ACC112 (cell line): ENCODE measurements around the gene PHF2.

Experiments used
- H2AFZ ChIP-seq: fragments of 200-600 bp; sonication (generic); one replicate; pipeline ENCODE4 v1.6.0; 2017; ENCODE audit warnings: antibody characterized with exemption, low read length; ENCODE audit not compliant: unreplicated experiment
- H3K27ac ChIP-seq: fragments of 200-600 bp; sonication (generic); 2 replicates; pipeline ENCODE4 v1.5.1; 2014; ENCODE audit warnings: low read depth, mild to moderate bottlenecking, antibody characterized with exemption, low read length, moderate library complexity
- H3K27me3 ChIP-seq: fragments of 200-600 bp; sonication (generic); 2 replicates; pipeline ENCODE4 v1.6.1; 2014; ENCODE audit warnings: mild to moderate bottlenecking, antibody characterized with exemption, low read length, moderate library complexity, mixed read lengths; ENCODE audit not compliant: insufficient read depth
- H3K36me3 ChIP-seq: fragments of 200-600 bp; sonication (generic); 2 replicates; pipeline ENCODE4 v1.6.1; 2016; ENCODE audit warnings: mild to moderate bottlenecking, antibody characterized with exemption, low read length, moderate library complexity, mixed read lengths; ENCODE audit not compliant: insufficient read depth
- H3K4me1 ChIP-seq: fragments of 200-600 bp; sonication (generic); one replicate; pipeline ENCODE4 v1.6.1; 2016; ENCODE audit warnings: low read length, mixed read lengths; ENCODE audit not compliant: insufficient read depth, unreplicated experiment, control insufficient read depth
- H3K4me3 ChIP-seq: fragments of 200-600 bp; sonication (generic); 2 replicates; pipeline ENCODE4 v1.5.1; 2014; ENCODE audit warnings: mild to moderate bottlenecking, low read depth, low read length
- H3K79me2 ChIP-seq: fragments of 200-600 bp; sonication (generic); one replicate; pipeline ENCODE4 v1.6.0; 2016; ENCODE audit warnings: low read length; ENCODE audit not compliant: control insufficient read depth, unreplicated experiment, insufficient read depth

PHF2 gene

DNA sequence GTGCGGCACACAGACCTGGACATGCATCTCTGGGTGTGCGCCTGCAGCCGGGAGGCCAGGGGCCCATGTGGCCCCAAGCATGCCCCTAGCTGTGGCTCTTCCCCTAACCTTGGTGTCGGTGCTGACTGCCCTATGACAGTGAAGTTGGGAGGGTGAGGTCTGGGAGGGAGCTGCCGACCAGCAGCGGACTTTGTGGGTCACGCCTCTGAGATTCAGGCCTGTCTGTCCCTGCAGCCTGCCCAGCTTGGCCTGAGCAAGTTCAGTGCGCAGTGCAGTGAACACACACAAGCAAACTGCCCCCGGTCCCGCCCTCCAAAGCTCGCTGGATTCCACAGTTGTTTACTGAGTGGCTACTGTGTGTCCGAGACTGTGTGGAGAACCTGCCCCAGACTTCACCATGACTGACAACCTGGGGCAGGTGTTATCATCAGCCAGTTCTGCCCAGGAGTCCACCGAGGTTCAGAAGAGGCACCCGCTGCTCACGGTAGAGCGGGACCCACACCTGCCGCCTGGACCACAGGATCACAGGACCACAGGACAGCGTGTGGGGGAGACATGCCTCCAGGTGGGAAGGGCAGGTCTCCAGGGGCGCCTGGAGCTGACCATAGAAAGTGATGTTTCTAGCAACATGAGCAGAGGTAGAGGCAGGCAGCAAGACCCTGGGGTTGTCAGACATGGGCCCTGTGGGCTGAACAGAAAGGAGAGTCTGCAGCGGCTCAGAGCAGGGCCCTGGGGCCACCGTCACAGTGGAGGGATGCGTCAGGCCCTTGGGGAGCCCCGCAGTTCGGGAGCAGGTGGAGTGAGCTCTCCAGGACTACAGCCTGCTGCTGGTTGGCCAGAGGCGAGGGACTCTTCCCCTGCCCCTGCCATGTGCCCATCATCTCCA lies 105.1 kb downstream of the PHF2 start:
- Histone ChIP-seq H3K4me1 (no peaks in the 10 kb centered on the region), H3K27me3 (no peaks in the 10 kb centered on the region), H2AFZ (no peak overlapping the region), H3K79me2 (no peaks in the 10 kb centered on the region), H3K4me3 (no peak overlapping the region), H3K36me3 (no peaks in the 10 kb centered on the region), H3K27ac (no peak overlapping the region)

DNA sequence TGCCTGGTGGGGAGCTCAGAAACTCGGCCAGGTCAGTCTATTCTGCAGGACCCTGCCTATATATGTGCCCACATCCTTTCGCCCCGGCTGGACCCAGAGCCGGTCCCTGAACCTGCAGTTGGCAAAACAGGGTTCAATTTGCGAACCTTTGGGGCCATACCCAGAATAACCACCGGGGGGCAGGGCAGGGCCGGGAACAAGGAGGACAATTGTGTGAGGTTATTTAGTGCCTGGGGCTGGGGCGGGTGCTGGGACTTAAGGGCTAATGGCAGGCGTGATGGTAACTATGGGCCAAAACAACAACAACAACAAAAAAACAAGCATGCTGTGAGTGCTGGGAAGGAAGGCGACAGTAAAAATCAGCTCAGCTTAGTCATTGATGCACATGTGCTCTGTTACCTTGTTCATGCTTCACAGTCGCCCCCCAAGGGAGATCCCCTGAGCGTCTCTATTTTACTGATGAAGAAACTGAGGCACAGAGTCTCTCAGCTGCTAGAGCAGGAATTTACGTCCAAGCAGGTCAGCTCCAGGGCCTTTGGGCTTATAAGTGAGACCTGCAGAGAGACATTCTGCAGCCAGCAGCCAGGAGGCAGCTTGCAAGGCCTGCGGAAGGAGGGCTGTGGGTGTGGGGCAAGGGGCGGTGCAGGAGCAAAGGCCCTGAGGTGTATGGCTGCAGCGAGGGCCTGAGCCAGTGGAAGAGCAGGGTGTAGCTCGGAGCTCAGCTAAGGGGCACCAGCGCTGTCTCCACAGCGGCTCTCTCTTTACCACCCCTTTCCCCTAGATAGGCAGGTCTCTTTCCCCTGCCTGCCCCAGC lies 106.0 kb downstream of the PHF2 start:
- Histone ChIP-seq H3K36me3 (no peaks in the 10 kb centered on the region), H3K4me1 (no peaks in the 10 kb centered on the region), H3K79me2 (no peaks in the 10 kb centered on the region), H3K4me3 (no peak overlapping the region), H3K27ac (no peak overlapping the region), H3K27me3 (no peaks in the 10 kb centered on the region), H2AFZ (no peak overlapping the region)

DNA sequence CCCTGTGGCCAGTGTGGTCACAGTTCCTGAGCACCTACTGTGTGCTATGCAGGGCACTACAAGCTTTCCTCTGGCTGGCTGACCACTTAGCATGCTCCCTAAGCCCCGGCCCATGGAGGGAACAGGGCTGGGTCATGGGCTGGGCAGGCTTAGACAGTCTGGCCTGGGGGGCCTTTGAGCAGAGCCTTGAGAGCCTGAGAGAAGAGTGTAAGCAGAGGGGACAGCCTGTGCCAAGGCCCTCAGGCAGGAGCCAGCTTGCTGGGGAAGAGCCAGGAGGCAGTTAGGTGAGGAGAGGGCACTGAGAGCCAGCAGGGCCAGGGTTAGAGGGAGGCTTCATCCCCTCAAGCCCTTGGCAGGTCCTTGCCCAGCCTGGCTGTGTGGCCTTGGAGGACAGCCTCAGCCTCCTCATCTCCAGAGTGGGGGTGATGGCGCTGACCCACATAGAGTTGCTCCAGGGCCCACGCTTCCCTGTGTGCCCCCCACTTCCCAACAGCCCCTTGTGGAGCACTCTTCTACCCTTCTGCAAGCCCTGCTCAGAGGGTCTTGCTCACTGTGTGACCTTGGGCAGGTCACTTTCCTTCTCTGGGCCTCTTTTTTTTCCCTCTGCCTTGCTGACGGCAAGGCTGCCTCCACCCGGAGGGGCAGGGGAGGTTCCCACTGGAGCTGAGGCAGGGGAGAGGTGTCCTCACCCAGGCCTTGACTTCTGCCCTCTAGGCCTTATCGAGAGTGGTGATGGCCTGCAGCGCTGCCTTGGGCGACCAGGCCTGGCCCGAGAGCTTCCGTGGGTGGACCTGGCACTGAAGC lies 107.1 kb downstream of the PHF2 start:
- H3K4me3 ChIP-seq = no peak overlapping the region
- peaks cover 4% of the 10 kb centered on the region; the same call in 1 of the 2 replicates for H3K27me3 ChIP-seq
- no peak overlapping the region for H2AFZ ChIP-seq
- H3K4me1 ChIP-seq = no peaks in the 10 kb centered on the region
- no peaks in the 10 kb centered on the region for H3K79me2 ChIP-seq
- H3K36me3 ChIP-seq = no peaks in the 10 kb centered on the region
- no peak overlapping the region for H3K27ac ChIP-seq

DNA sequence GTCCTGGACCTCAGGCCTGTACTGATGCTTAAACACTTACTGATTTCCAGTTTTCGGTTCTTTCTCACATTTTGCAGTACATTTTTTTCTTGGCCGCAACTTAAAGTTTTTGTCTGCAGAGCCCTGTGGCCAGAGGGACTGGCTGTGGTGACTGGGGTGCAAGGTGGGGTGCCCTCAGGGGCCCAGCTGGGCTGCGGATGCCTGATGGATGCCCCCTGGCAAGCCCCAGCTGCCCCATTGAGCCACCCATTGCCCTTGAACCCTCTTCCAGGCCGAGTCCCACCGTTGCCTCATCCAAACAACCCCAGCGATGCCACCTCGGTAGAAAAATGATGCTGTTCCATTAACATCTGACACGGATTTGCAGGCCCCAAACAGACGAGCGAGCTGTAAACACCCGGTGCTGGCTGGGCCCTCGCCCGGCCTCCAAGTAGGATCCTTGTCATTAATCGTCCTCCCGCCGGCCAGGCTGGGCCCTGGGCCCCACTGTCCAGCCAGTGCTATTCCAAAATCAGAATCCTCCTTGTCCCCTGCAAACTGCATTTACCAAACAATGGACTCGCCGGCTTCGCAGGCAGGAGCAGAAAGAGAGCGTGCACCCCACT lies 107.9 kb downstream of the PHF2 start:
- no peak overlapping the region for H3K27ac ChIP-seq
- peaks cover 4% of the 10 kb centered on the region; the same call in 1 of the 2 replicates for H3K27me3 ChIP-seq
- H2AFZ ChIP-seq = no peak overlapping the region
- H3K36me3 ChIP-seq = no peaks in the 10 kb centered on the region
- H3K4me3 ChIP-seq = no peak overlapping the region
- no peaks in the 10 kb centered on the region for H3K79me2 ChIP-seq
- H3K4me1 ChIP-seq = no peaks in the 10 kb centered on the region

DNA sequence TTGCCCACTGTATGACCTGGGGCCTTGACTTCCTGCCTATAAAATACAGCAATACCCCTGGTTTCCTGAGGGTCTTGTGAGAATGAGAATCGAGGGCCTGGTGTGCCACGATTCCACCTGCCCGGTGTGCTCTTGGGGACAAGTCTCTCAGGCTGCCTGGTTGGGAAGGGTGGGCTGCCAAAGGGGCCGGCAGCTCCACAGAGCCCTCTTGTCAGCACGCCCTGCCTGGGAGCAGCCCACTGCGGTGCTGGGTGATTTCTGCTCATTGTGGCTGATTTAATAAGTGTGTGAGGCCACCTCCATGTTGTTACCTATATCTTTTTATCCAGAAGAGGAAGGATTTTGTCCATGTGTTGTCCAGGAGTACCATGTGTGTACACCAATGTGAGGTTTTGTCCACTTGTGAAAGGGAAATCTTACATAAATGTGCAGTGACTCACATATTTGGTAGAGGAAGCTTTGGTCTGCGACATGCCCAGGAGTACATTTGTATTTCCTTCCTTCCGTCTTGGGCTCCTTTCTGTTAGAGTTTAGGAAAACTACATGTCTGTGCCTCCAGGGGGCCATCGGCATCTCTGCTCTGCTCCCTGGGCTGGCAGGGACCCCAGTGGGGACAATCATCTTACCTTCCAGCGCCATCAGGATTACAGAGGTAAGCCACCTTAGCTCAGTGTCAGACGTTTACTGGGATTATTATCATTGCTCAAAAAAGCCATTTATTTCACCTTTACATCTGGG lies 108.6 kb downstream of the PHF2 start:
- no peaks in the 10 kb centered on the region for H3K79me2 ChIP-seq
- no peak overlapping the region for H3K27ac ChIP-seq
- no peak overlapping the region for H2AFZ ChIP-seq
- peaks cover 4% of the 10 kb centered on the region; the same call in 1 of the 2 replicates for H3K27me3 ChIP-seq
- H3K4me3 ChIP-seq = no peak overlapping the region
- H3K4me1 ChIP-seq = no peaks in the 10 kb centered on the region
- H3K36me3 ChIP-seq = no peaks in the 10 kb centered on the region

DNA sequence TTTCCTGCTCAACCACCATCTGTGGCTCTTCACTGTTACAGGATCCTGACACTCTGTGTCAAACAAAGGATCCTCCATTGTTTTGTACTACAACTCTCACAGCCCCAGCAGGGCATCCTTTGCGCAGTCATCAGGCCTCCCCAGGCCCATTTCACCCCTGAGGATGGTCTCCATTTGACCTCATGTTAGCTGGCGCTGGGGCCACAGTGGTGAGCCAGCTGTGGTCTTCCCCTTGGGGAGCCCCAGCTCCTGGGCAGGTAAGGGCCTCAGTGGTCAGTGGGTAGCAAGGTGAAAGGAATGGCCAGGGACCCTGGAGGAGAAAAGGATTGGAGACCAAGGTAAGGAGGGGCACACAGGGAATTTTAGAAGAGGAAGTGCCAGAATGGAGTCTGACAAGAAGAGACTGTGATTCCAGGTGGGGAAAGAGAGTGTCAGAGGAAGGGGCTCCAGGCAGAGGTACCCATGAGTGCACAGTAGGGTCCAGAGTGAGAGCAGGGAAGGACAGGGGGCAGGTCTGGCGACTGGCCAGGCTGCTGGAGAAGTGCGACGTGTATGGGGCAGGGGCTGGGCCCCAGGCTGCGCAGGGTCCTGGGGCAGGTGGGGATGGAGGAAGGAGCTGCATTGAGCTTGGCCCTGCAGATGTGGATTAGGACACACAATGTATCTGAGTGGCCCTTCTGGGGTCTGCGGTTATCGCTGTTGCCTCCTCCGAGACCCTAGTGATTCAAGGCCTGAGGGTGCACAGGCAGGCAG lies 109.9 kb downstream of the PHF2 start:
- H3K27me3 ChIP-seq = peaks cover 10% of the 10 kb centered on the region; the same call in 1 of the 2 replicates
- H3K36me3 ChIP-seq = no peaks in the 10 kb centered on the region
- H3K79me2 ChIP-seq = no peaks in the 10 kb centered on the region
- H3K4me1 ChIP-seq = no peaks in the 10 kb centered on the region
- H3K27ac ChIP-seq = no peak overlapping the region
- H3K4me3 ChIP-seq = no peak overlapping the region
- no peak overlapping the region for H2AFZ ChIP-seq

DNA sequence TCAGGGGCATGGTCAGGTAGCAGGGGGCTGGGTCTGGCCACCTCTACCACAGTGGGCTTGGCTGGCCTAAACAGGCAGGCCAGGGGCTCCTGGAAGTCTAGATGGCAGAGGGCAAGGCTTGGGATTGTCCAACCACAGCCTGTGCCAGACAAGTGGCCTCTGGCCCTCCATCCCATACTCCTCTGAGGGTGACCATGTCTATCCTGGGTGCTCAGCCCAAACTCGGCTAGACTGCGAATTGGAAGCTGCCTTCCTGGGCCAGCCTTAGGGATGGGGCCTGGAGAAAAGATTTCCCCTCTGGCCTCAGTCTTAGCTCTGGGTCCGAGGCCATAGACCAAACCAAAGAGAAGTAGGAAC lies 110.5 kb downstream of the PHF2 start:
- Histone ChIP-seq H3K4me1 (no peaks in the 10 kb centered on the region), H3K79me2 (no peaks in the 10 kb centered on the region)

DNA sequence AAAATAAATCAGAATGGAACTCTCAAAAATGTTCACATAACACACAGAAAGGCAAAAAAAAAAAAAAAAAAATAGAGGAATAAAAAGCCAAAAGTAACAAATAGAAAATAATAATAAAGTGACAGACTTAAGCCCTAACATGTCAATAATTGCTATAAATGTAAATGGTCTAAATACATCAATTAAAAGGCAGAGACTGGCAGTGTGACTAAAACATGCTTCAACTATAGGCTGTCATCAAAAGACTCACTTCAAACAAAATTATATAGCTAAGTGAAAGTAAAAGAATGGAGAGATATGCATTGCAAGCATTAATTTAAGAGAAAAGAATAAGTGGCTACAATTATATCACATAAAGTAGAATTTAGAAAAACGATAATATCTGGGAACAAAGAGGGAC lies 114.2 kb downstream of the PHF2 start:
- Histone ChIP-seq H2AFZ (no peak overlapping the region), H3K79me2 (no peaks in the 10 kb centered on the region), H3K27me3 (peaks cover 38% of the 10 kb centered on the region), H3K36me3 (no peaks in the 10 kb centered on the region), H3K27ac (no peak overlapping the region), H3K4me3 (no peak overlapping the region), H3K4me1 (no peaks in the 10 kb centered on the region)

More for the DNA sequence above, 110.5 kb downstream of the PHF2 start:
- H3K27ac ChIP-seq = no peak overlapping the region
- peaks cover 13% of the 10 kb centered on the region; the same call in 1 of the 2 replicates for H3K27me3 ChIP-seq
- no peak overlapping the region for H3K4me3 ChIP-seq
- H3K36me3 ChIP-seq = no peaks in the 10 kb centered on the region
- no peak overlapping the region for H2AFZ ChIP-seq

DNA sequence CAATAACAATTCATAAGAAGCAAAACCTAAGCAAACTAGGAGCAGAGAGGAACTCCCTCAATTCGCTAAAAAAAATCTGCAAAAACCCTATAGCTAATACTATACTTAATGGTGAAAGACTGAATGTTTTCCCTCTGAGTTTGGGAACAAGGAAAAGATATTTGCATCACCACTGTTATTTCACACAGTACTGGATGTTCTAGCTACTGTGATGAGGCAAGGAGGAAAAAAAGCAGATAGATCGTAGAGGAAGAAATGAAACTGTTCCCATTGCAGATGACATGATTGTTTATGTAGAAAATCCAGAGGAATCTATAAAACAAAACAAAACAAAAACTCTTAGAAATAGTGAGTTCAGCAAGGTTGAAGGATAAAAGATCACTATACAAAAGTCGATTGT lies 116.7 kb downstream of the PHF2 start:
- H2AFZ ChIP-seq = no peak overlapping the region
- no peaks in the 10 kb centered on the region for H3K4me1 ChIP-seq
- H3K27ac ChIP-seq = no peak overlapping the region
- H3K79me2 ChIP-seq = no peaks in the 10 kb centered on the region
- H3K27me3 ChIP-seq = peaks cover 55% of the 10 kb centered on the region
- no peaks in the 10 kb centered on the region for H3K36me3 ChIP-seq
- 0 out of 2 replicates have a peak overlapping the region, but pooled peaks have one; percentile 9 for H3K4me3 ChIP-seq
